Measurements from ENCODE around the gene WHAMM. TPM values are rescaled to one million over a fixed set of nuclear protein-coding genes. Genes with fewer than 3 reads are reported as not detected.

Gene WHAMM
- total RNA-seq, 6 experiments from 2014 or later = 3.7 to 6.5 (median 4.7) TPM

GRCh38 chr15:82874267-82874666 is 64.8 kb downstream of the WHAMM start:
- Histone ChIP-seq H3K27ac (no peak overlapping the region), H3K4me3 (no peak overlapping the region), H3K27me3 (no peaks in the 10 kb centered on the region), H3K9me3 (no peaks in the 10 kb centered on the region), H3K36me3 (peaks cover 0 to 8% (median 0%) of the 10 kb centered on the region in 4 donors), H3K4me1 (peaks cover 0 to 14% (median 0%) of the 10 kb centered on the region in 4 donors)
- intact Hi-C loops (cut with DNase I) = no loop called here
- DNase-seq (no peak), ATAC-seq (no peak)
- 100% methylated on average over 1 of the region's 1 CpG for WGBS (ENCODE audit: insufficient coverage, low coverage, low lambda C conversion rate, missing lambda C conversion rate)
- TF ChIP-seq POLR2A (IDR thresholded peaks at IDR 0.05) = no peak
- no peak for TF ChIP-seq CTCF (IDR thresholded peaks at IDR 0.05)

GRCh38 chr15:82874961-82875360 is 65.5 kb downstream of the WHAMM start:
- H3K9me3 ChIP-seq = no peaks in the 10 kb centered on the region
- peaks cover 0 to 14% (median 0%) of the 10 kb centered on the region in 4 donors for H3K4me1 ChIP-seq
- no peak for ATAC-seq
- DNase-seq = no peak
- H3K27me3 ChIP-seq = no peaks in the 10 kb centered on the region
- TF ChIP-seq POLR2A (IDR thresholded peaks at IDR 0.05) = no peak
- TF ChIP-seq CTCF (IDR thresholded peaks at IDR 0.05) = no peak
- WGBS (ENCODE audit: insufficient coverage, low coverage, low lambda C conversion rate, missing lambda C conversion rate) = 81% methylated on average over 4 of the region's 10 CpGs
- no peak overlapping the region for H3K27ac ChIP-seq
- no peak overlapping the region for H3K4me3 ChIP-seq
- peaks cover 0 to 8% (median 0%) of the 10 kb centered on the region in 4 donors for H3K36me3 ChIP-seq
- intact Hi-C loops (cut with DNase I) = no loop called here

GRCh38 chr15:82875411-82876003 is 66.1 kb downstream of the WHAMM start:
- no peak for DNase-seq
- Histone ChIP-seq H3K27me3 (no peaks in the 10 kb centered on the region), H3K27ac (no peak overlapping the region), H3K9me3 (no peaks in the 10 kb centered on the region), H3K4me3 (no peak overlapping the region), H3K36me3 (peaks cover 0 to 8% (median 0%) of the 10 kb centered on the region in 4 donors), H3K4me1 (peaks cover 0 to 14% (median 0%) of the 10 kb centered on the region in 4 donors)
- WGBS (ENCODE audit: insufficient coverage, low coverage, low lambda C conversion rate, missing lambda C conversion rate) = 96% methylated on average over 7 of the region's 7 CpGs
- intact Hi-C loops (cut with DNase I) = no loop called here
- ATAC-seq = no peak
- TF ChIP-seq CTCF (IDR thresholded peaks at IDR 0.05) (no peak), POLR2A (IDR thresholded peaks at IDR 0.05) (no peak)

GRCh38 chr15:82877825-82878224 is 68.4 kb downstream of the WHAMM start:
- no peak overlapping the region for H3K4me3 ChIP-seq
- H3K4me1 ChIP-seq = no peaks in the 10 kb centered on the region
- H3K27ac ChIP-seq = no peak overlapping the region
- ATAC-seq (no peak), DNase-seq (no peak)
- H3K27me3 ChIP-seq = no peaks in the 10 kb centered on the region
- 83% methylated on average over 1 of the region's 2 CpGs for WGBS (ENCODE audit: insufficient coverage, low coverage, low lambda C conversion rate, missing lambda C conversion rate)
- H3K36me3 ChIP-seq = peaks cover 0 to 8% (median 0%) of the 10 kb centered on the region in 4 donors
- H3K9me3 ChIP-seq = no peaks in the 10 kb centered on the region
- intact Hi-C loops (cut with DNase I) = no loop called here
- TF ChIP-seq CTCF (IDR thresholded peaks at IDR 0.05) = no peak
- no peak for TF ChIP-seq POLR2A (IDR thresholded peaks at IDR 0.05)
